SK-N-MC (cell line): ENCODE data around the gene ITGB3.

Experiments used
- EZH2 ChIP-seq: fragments of 200-600 bp; sonication (generic); IDR thresholded peaks from one replicate; pipeline ENCODE4 v1.6.1; 2017; ENCODE audit warnings: antibody characterized with exemption
- POLR2AphosphoS5 ChIP-seq: IDR thresholded peaks from 2 replicates; pipeline ENCODE4 v1.6.1; 2012; ENCODE audit warnings: mild to moderate bottlenecking, low read depth, low read length, borderline replicate concordance

DNA sequence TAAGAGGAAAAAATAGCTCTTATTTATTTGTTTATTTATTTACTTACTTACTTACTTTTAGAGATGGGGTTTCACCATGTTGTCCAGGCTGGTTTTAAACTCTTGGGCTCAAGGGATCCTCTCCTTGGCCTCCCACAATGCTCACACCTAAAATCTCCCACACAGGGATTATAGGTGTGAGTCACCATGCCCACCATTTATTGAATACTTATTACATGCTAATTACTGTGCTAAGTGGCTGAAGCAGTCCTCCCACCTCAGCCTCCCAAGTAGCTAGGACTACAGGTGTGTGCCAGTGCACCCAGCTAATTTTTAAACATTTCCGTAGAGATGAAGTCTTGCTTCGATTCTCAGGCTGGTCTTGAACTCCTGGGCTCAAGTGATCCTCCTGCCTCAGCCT, 11.0 kb upstream of the ITGB3 start:
- TF ChIP-seq EZH2 (no peak), POLR2AphosphoS5 (no peak)
